Endothelial cell of umbilical vein (primary cell): Measurements from ENCODE around the gene ARRDC1. TPM values are rescaled to one million over a fixed set of nuclear protein-coding genes. Genes with fewer than 3 reads are reported as not detected.
A peak's percentile ranks its signal among the peaks of the same experiment; 100 is the strongest.

Source experiments
- BruUV-seq: library from RNA; stranded (reverse); fragments of 400-500 nt; replicated peaks from 2 replicates; lab custom pipeline; 2021; lab: Mats Ljungman, UMichigan
- CTCF ChIA-PET: fragments of 300-600, 350-600 bp; sonication (Branson Sonifier 250); formaldehyde crosslinking; loops from one replicate; lab custom pipeline; 2021; ENCODE audit warnings: antibody characterized with exemption, inconsistent platforms; lab: Charles Lee
- POLR2A ChIA-PET: fragments of 300-600, 350-600 bp; sonication (Branson Sonifier 250); formaldehyde crosslinking; loops from one replicate; lab custom pipeline; 2021; ENCODE audit warnings: antibody characterized with exemption, inconsistent platforms; lab: Charles Lee
- DNase-seq: peaks from one replicate; pipeline ENCODE4 v3.0.0-alpha.2; 2011; ENCODE audit warnings: low read depth, low spot score
- FAIRE-seq: peaks from 2 replicates; lab custom pipeline; 2011; peaks lifted over from hg19 to GRCh38; lab: Jason Lieb, UNC
- H2AFZ ChIP-seq: 2 replicates; pipeline ENCODE4 v1.6.0; 2012; ENCODE audit warnings: low read depth, low read length, control low read depth, inconsistent platforms
- H3K27ac ChIP-seq: 2 replicates; pipeline ENCODE4 v1.5.1; 2011; ENCODE audit warnings: low read depth, mild to moderate bottlenecking, control low read depth, low read length, moderate library complexity; ENCODE audit not compliant: insufficient read depth
- H3K27me3 ChIP-seq, 2 experiments: 2 replicates each; pipeline versions ENCODE4 v1.6.0 to v1.6.1; 2011; ENCODE audit warnings: low read length in 2 of 2, mixed read lengths in 1 of 2; ENCODE audit not compliant: control insufficient read depth in 2 of 2, insufficient read depth in 2 of 2
- H3K36me3 ChIP-seq, 2 experiments: 2 replicates in 1 of 2; 3 replicates in 1 of 2; pipeline ENCODE4 v1.5.1; 2011; ENCODE audit warnings: low read length in 2 of 2, mild to moderate bottlenecking in 1 of 2, moderate library complexity in 1 of 2; ENCODE audit not compliant: control insufficient read depth in 2 of 2, insufficient read depth in 2 of 2; ENCODE audit errors: extremely low read depth in 1 of 2
- H3K4me1 ChIP-seq: 3 replicates; pipeline ENCODE4 v1.5.1; 2011; ENCODE audit warnings: mild to moderate bottlenecking, low read length; ENCODE audit not compliant: control insufficient read depth, insufficient read depth; ENCODE audit errors: extremely low read depth
- H3K4me2 ChIP-seq: 2 replicates; pipeline ENCODE4 v1.6.1; 2011; ENCODE audit warnings: low read length, control low read depth, mixed read lengths; ENCODE audit not compliant: insufficient read depth
- H3K4me3 ChIP-seq, 3 experiments: fragments of 200-600 bp in 1 of 3; sonication (generic), shearing (Covaris generic) in 1 of 3; replicated peaks in 1 of 3; 2 replicates each; pipeline ENCODE4 v1.5.1; 2011 to 2016; ENCODE audit warnings: control low read depth in 3 of 3, low read length in 3 of 3, mild to moderate bottlenecking in 2 of 3, inconsistent platforms in 1 of 3, low read depth in 1 of 3, moderate library complexity in 1 of 3; ENCODE audit not compliant: insufficient read depth in 1 of 3
- H3K79me2 ChIP-seq: 2 replicates; pipeline ENCODE4 v1.6.0; 2012; ENCODE audit warnings: low read length, inconsistent platforms; ENCODE audit not compliant: control insufficient read depth, insufficient read depth
- H3K9ac ChIP-seq: replicated peaks from 2 replicates; pipeline ENCODE3; 2011; ENCODE audit warnings: low read length, control low read depth; ENCODE audit not compliant: insufficient read depth; ENCODE audit errors: extremely low read depth
- H3K9me1 ChIP-seq: replicated peaks from 3 replicates; pipeline ENCODE4 v1.6.0; 2011; ENCODE audit warnings: mild to moderate bottlenecking, low read length; ENCODE audit not compliant: control insufficient read depth, insufficient read depth; ENCODE audit errors: extremely low read depth
- H3K9me3 ChIP-seq: replicated peaks from 2 replicates; pipeline ENCODE4 v1.5.1; 2012; ENCODE audit warnings: low read length, inconsistent platforms; ENCODE audit not compliant: control insufficient read depth, insufficient read depth
- H4K20me1 ChIP-seq: replicated peaks from 2 replicates; pipeline ENCODE3; 2011; ENCODE audit warnings: mild to moderate bottlenecking, low read length; ENCODE audit not compliant: control insufficient read depth, insufficient read depth; ENCODE audit errors: extremely low read depth
- CTCF ChIP-seq, 2 donors: IDR thresholded peaks; 1 replicate in 1 of 2; 2 replicates in 1 of 2; pipeline ENCODE4 v1.5.1; 2011; ENCODE audit warnings: low read length in 2 of 2, mild to moderate bottlenecking in 2 of 2, moderate library complexity in 2 of 2, control low read depth in 1 of 2, inconsistent platforms in 1 of 2, low read depth in 1 of 2; ENCODE audit not compliant: insufficient read depth in 1 of 2; ENCODE audit errors: extremely low read depth in 1 of 2
- EZH2 ChIP-seq: IDR thresholded peaks from 2 replicates; pipeline ENCODE4 v1.6.1; 2012; ENCODE audit warnings: borderline replicate concordance, low read depth, mild to moderate bottlenecking, moderate library complexity, low read length, inconsistent platforms; ENCODE audit not compliant: severe bottlenecking
- MAX ChIP-seq: IDR thresholded peaks from 2 replicates; pipeline ENCODE4 v1.6.1; 2011; ENCODE audit not compliant: insufficient read depth, insufficient read length
- MYC ChIP-seq: IDR thresholded peaks from one replicate; pipeline ENCODE4 v1.6.1; 2011; ENCODE audit warnings: mild to moderate bottlenecking, low read depth, low read length
- dilution Hi-C: fragments of 300-500 bp; cut with MboI; formaldehyde crosslinking; loops from one replicate; pipeline ENCODE4 v1.15.0; 2019; ENCODE audit warnings: low sequenced_read_pairs; ENCODE audit not compliant: extremely low pct_ligation_motif_present
- intact Hi-C: fragments of 100-400 bp; cut with micrococcal nuclease; formaldehyde crosslinking; loops from one replicate; pipeline ENCODE4 v1.10.0; 2022
- polyA plus RNA-seq, 4 experiments: library from polyadenylated mRNA; depleted of rRNA in 3 of 4; stranded (reverse) in 3 of 4; unstranded in 1 of 4; fragments of >200 nt; gene quantifications; 2 replicates each; pipeline versions ENCODE4 v1.2.1 to v1.2.3, GENCODE V29; 2011 to 2012; ENCODE audit warnings: missing spikeins in 1 of 4
- total RNA-seq: library from RNA; stranded (reverse); gene quantifications from 2 replicates; pipeline ENCODE4 v1.2.3, GENCODE V29; 2021

Gene ARRDC1
- total and polyA plus RNA-seq, 2 donors (not counting 3 experiments of a cell fraction or from before 2014, with no cell fraction given): 22.5 to 51.0 TPM

GRCh38 chr9:137620581-137620980 lies 15.1 kb downstream of the ARRDC1 start:
- H3K9me3 ChIP-seq: no peaks in the 10 kb centered on the region
- H3K27me3 ChIP-seq: no peaks in the 10 kb centered on the region
- H3K27ac ChIP-seq: no peak overlapping the region
- FAIRE-seq (no peak), DNase-seq (no peak)
- POLR2A ChIA-PET: no interaction called here
- H4K20me1 ChIP-seq: no peaks in the 10 kb centered on the region
- H3K4me1 ChIP-seq: peaks cover 22% of the 10 kb centered on the region
- no peaks in the 10 kb centered on the region for H3K9me1 ChIP-seq
- no peak overlapping the region for H3K4me2 ChIP-seq
- H3K79me2 ChIP-seq: peaks cover 78% of the 10 kb centered on the region
- TF ChIP-seq CTCF (IDR thresholded peaks at IDR 0.05; ENCODE audit: extremely low read depth in 1 of 2, insufficient read depth in 1 of 2, low read depth in 1 of 2, low read length in 2 of 2) (no peak), MAX (no peak), EZH2 (no peak), MYC (no peak)
- no peak overlapping the region for H2AFZ ChIP-seq
- intact Hi-C loops: loop anchor here (5.0 kb wide), 1 partner anchor 52 kb away; no protein-coding TSS in a partner anchor
- dilution Hi-C loops: no loop called here
- H3K4me3 ChIP-seq: no peak overlapping the region
- no peak overlapping the region for H3K9ac ChIP-seq
- TSS peak; percentile 28 for BruUV-seq
- CTCF ChIA-PET: interaction anchor here (0.6 to 1.0 kb wide), 2 partner anchors 43 to 45 kb away, joined by 3 read pairs; no protein-coding TSS in a partner anchor
- peaks cover 0 to 3% of the 10 kb centered on the region in 2 experiments for H3K36me3 ChIP-seq
